AG10803 (cell line): ENCODE results near the gene SRF.

Source experiments
- DNase-seq: peaks from one replicate; pipeline ENCODE4 v3.0.0; 2010; ENCODE audit warnings: low read depth
- H3K4me3 ChIP-seq: 2 replicates; pipeline ENCODE4 v1.5.1; 2011; ENCODE audit warnings: mild to moderate bottlenecking, low read length, control low read depth
- CTCF ChIP-seq: conservative IDR thresholded peaks from 2 replicates; pipeline ENCODE4 v1.5.1; 2011; ENCODE audit warnings: mild to moderate bottlenecking, low read length, control low read depth, inconsistent platforms

Gene SRF

GRCh38 chr6:43170931-43171706 lies at the start of gene SRF:
Gene SRF (plus strand): TSS chr6:43171269. CDS start chr6:43171657, 388 bp downstream.
- DNase-seq = peak; percentile 99
- peak; percentile 31 for TF ChIP-seq CTCF
- H3K4me3 ChIP-seq = peak within 1 kb of the TSS; percentile 98

GRCh38 chr6:43122146-43122545 lies 48.9 kb upstream of the SRF start:
- TF ChIP-seq CTCF = no peak
- no peak overlapping the region for H3K4me3 ChIP-seq
- no peak for DNase-seq

- no peak for DNase-seq
- no peak for TF ChIP-seq CTCF
- H3K4me3 ChIP-seq = peak overlapping the region; percentile 22; the same call in 1 of the 2 replicates
Observed at GRCh38 chr6:43123461-43124314, 47.4 kb upstream of the SRF start.

- no peak for TF ChIP-seq CTCF
- H3K4me3 ChIP-seq = no peak overlapping the region
- DNase-seq = no peak
Observed at GRCh38 chr6:43124481-43124880, 46.6 kb upstream of the SRF start.

- no peak overlapping the region for H3K4me3 ChIP-seq
- DNase-seq = peak; percentile 97
Observed at GRCh38 chr6:43125119-43125518, 46.0 kb upstream of the SRF start.

GRCh38 chr6:43125555-43125954 lies 45.5 kb upstream of the SRF start:
- TF ChIP-seq CTCF = no peak
- DNase-seq = peak; percentile 58
- no peak overlapping the region for H3K4me3 ChIP-seq

More at GRCh38 chr6:43125119-43125518, 46.0 kb upstream of the SRF start:
- no peak for TF ChIP-seq CTCF
